H1 (cell line): Measurements from ENCODE around the gene GLTP. TPM values are rescaled to one million over a fixed set of nuclear protein-coding genes. Genes with fewer than 3 reads are reported as not detected.

Source experiments
- CTCF ChIA-PET: fragments of 300-600 bp; sonication (Branson Sonifier 250); formaldehyde crosslinking; loops from one replicate; lab custom pipeline; 2021; ENCODE audit not compliant: partially characterized antibody; lab: Charles Lee
- POLR2A ChIA-PET: fragments of 300-600 bp; sonication (Branson Sonifier 250); formaldehyde crosslinking; loops from one replicate; lab custom pipeline; 2021; ENCODE audit warnings: inconsistent platforms; ENCODE audit not compliant: partially characterized antibody; lab: Charles Lee
- DNase-seq, 2 experiments: peaks; one replicate each; pipeline versions ENCODE4 v3.0.0 to v3.0.0-alpha.2; 2010 to 2022; ENCODE audit warnings: low spot score in 2 of 2, low read depth in 1 of 2, mixed read lengths in 1 of 2
- FAIRE-seq: peaks from 2 replicates; lab custom pipeline; 2011; peaks lifted over from hg19 to GRCh38; lab: Jason Lieb, UNC
- H2AFZ ChIP-seq: 2 replicates; pipeline ENCODE4 v1.8.1; 2012; ENCODE audit warnings: low read length, inconsistent platforms
- H2AK5ac ChIP-seq: 2 replicates; pipeline ENCODE4 v1.6.1; 2013; ENCODE audit warnings: low read depth, low read length
- H2BK120ac ChIP-seq: replicated peaks from 2 replicates; pipeline ENCODE3; 2013; ENCODE audit warnings: low read depth, low read length, inconsistent platforms
- H2BK12ac ChIP-seq: 2 replicates; pipeline ENCODE4 v1.6.1; 2013; ENCODE audit warnings: low read depth, low read length
- H2BK15ac ChIP-seq: 2 replicates; pipeline ENCODE4 v1.6.1; 2013; ENCODE audit warnings: low read length
- H2BK20ac ChIP-seq: 2 replicates; pipeline ENCODE4 v1.6.1; 2013; ENCODE audit warnings: low read length
- H2BK5ac ChIP-seq: 2 replicates; pipeline ENCODE4 v1.6.1; 2013; ENCODE audit warnings: low read depth, low read length
- H3K14ac ChIP-seq: 2 replicates; pipeline ENCODE4 v1.6.1; 2013; ENCODE audit warnings: inconsistent platforms; ENCODE audit not compliant: insufficient read length
- H3K18ac ChIP-seq: 2 replicates; pipeline ENCODE4 v1.6.1; 2013; ENCODE audit warnings: low read length; ENCODE audit errors: extremely low read depth
- H3K23ac ChIP-seq: 2 replicates; pipeline ENCODE4 v1.6.1; 2013; ENCODE audit warnings: inconsistent platforms; ENCODE audit not compliant: insufficient read length
- H3K23me2 ChIP-seq: 2 replicates; pipeline ENCODE4 v1.6.1; 2013; ENCODE audit warnings: low read depth, low read length
- H3K27ac ChIP-seq: 2 replicates; pipeline ENCODE4 v1.6.1; 2011; ENCODE audit warnings: low read depth, low read length, inconsistent platforms
- H3K27me3 ChIP-seq, 4 experiments: replicated peaks in 1 of 4; 1 replicate in 1 of 4; 2 replicates in 3 of 4; pipeline versions ENCODE4 v1.6.1 to v1.8.1; 2011 to 2013; ENCODE audit warnings: low read length in 3 of 4, mild to moderate bottlenecking in 3 of 4, inconsistent platforms in 2 of 4, mixed read lengths in 2 of 4, moderate library complexity in 1 of 4; ENCODE audit not compliant: control insufficient read depth in 3 of 4, insufficient read depth in 3 of 4; ENCODE audit errors: extremely low read depth in 1 of 4
- H3K36me3 ChIP-seq, 4 experiments: 2 replicates each; pipeline versions ENCODE4 v1.6.1 to v1.8.1; 2011 to 2013; ENCODE audit warnings: mild to moderate bottlenecking in 4 of 4, low read length in 3 of 4, moderate library complexity in 2 of 4, control low read depth in 1 of 4, inconsistent platforms in 1 of 4; ENCODE audit not compliant: insufficient read depth in 4 of 4, control insufficient read depth in 2 of 4
- H3K4ac ChIP-seq: replicated peaks from 2 replicates; pipeline ENCODE3; 2013; ENCODE audit warnings: low read length, low read depth, mixed read lengths, inconsistent platforms; ENCODE audit not compliant: insufficient read length
- H3K4me1 ChIP-seq, 4 experiments: replicated peaks in 1 of 4; 1 replicate in 1 of 4; 2 replicates in 3 of 4; pipeline versions ENCODE4 v1.6.1 to v1.8.1; 2011 to 2013; ENCODE audit warnings: low read length in 3 of 4, inconsistent platforms in 2 of 4, mixed read lengths in 1 of 4; ENCODE audit not compliant: insufficient read depth in 4 of 4, control insufficient read depth in 3 of 4
- H3K4me2 ChIP-seq, 2 experiments: 2 replicates each; pipeline versions ENCODE4 v1.6.1 to v1.8.1; 2011 to 2013; ENCODE audit warnings: low read depth in 2 of 2, low read length in 2 of 2, control low read depth in 1 of 2, inconsistent platforms in 1 of 2, mild to moderate bottlenecking in 1 of 2; ENCODE audit not compliant: insufficient read depth in 1 of 2
- H3K4me3 ChIP-seq, 4 experiments: fragments of 200-600, 300-600 bp in 1 of 4; sonication (generic), shearing (Covaris generic), sonication (Bioruptor Twin) in 1 of 4; 2 replicates each; pipeline versions ENCODE4 v1.5.1 to v1.8.1; 2011 to 2016; ENCODE audit warnings: low read length in 4 of 4, low read depth in 3 of 4, control low read depth in 2 of 4, inconsistent platforms in 2 of 4, mild to moderate bottlenecking in 2 of 4, mixed read lengths in 1 of 4, moderate library complexity in 1 of 4; ENCODE audit not compliant: insufficient read depth in 2 of 4; ENCODE audit errors: extremely low read depth in 1 of 4
- H3K56ac ChIP-seq: replicated peaks from 2 replicates; pipeline ENCODE3; 2013; ENCODE audit warnings: low read depth, mild to moderate bottlenecking, mixed read lengths, low read length, inconsistent platforms; ENCODE audit not compliant: insufficient read length
- H3K79me1 ChIP-seq: 2 replicates; pipeline ENCODE4 v1.6.1; 2013; ENCODE audit warnings: low read depth, low read length, control low read depth
- H3K79me2 ChIP-seq, 2 experiments: 2 replicates each; pipeline versions ENCODE4 v1.6.1 to v1.8.1; 2012 to 2013; ENCODE audit warnings: low read length in 2 of 2, mild to moderate bottlenecking in 2 of 2, inconsistent platforms in 1 of 2; ENCODE audit not compliant: insufficient read depth in 2 of 2, control insufficient read depth in 1 of 2
- H3K9ac ChIP-seq, 4 experiments: replicated peaks in 1 of 4; 1 replicate in 1 of 4; 2 replicates in 3 of 4; pipeline versions ENCODE4 v1.6.1 to v1.8.1; 2011 to 2013; ENCODE audit warnings: low read depth in 3 of 4, low read length in 3 of 4, control low read depth in 2 of 4, mild to moderate bottlenecking in 2 of 4, moderate library complexity in 2 of 4, inconsistent platforms in 1 of 4; ENCODE audit errors: extremely low read depth in 1 of 4
- H3K9me3 ChIP-seq, 2 experiments: 2 replicates each; pipeline versions ENCODE4 v1.6.1 to v1.8.1; 2012 to 2013; ENCODE audit warnings: mild to moderate bottlenecking in 2 of 2, moderate library complexity in 2 of 2, control low read depth in 1 of 2, inconsistent platforms in 1 of 2, low read depth in 1 of 2, low read length in 1 of 2, mixed read lengths in 1 of 2; ENCODE audit not compliant: insufficient read depth in 2 of 2
- H4K20me1 ChIP-seq, 2 experiments: replicated peaks in 1 of 2; 2 replicates each; pipeline versions ENCODE3 to v1.8.1; 2011 to 2013; ENCODE audit warnings: inconsistent platforms in 2 of 2, low read length in 2 of 2, mild to moderate bottlenecking in 1 of 2; ENCODE audit not compliant: insufficient read depth in 2 of 2, control insufficient read depth in 1 of 2
- H4K5ac ChIP-seq: 2 replicates; pipeline ENCODE4 v1.6.1; 2013; ENCODE audit warnings: low read length, low read depth, mixed read lengths, inconsistent platforms; ENCODE audit not compliant: insufficient read length
- H4K8ac ChIP-seq: 2 replicates; pipeline ENCODE4 v1.8.0; 2013; ENCODE audit warnings: mild to moderate bottlenecking, moderate library complexity, low read length, inconsistent platforms; ENCODE audit not compliant: insufficient read depth; ENCODE audit errors: extremely low read depth
- H4K91ac ChIP-seq: replicated peaks from 2 replicates; pipeline ENCODE3; 2013; ENCODE audit warnings: low read length, mixed read lengths, inconsistent platforms; ENCODE audit not compliant: insufficient read length
- SUZ12 ChIP-seq: fragments of 200-600 bp; sonication (generic); IDR thresholded peaks from 2 replicates; pipeline ENCODE4 v1.6.1; 2012; ENCODE audit warnings: mild to moderate bottlenecking, inconsistent platforms, low read length, moderate library complexity, mixed read lengths
- TAF1 ChIP-seq: IDR thresholded peaks from 2 replicates; pipeline ENCODE4 v1.6.1; 2011; ENCODE audit warnings: mild to moderate bottlenecking, low read depth, low read length
- TAF7 ChIP-seq: optimal IDR thresholded peaks from 2 replicates; pipeline ENCODE3; 2011; ENCODE audit warnings: low read depth, mild to moderate bottlenecking, inconsistent platforms, low read length, moderate library complexity, borderline replicate concordance
- WGBS, 2 experiments: shearing (Covaris generic) in 1 of 2; methylation state at CpG; one replicate each; pipeline versions ENCODE4 v1.1.6 to v1.1.7; 2013 to 2015; ENCODE audit warnings: low lambda C conversion rate in 2 of 2, mixed read lengths in 2 of 2, inconsistent platforms in 1 of 2, low coverage in 1 of 2, missing lambda C conversion rate in 1 of 2; ENCODE audit not compliant: insufficient replicate concordance in 2 of 2, insufficient coverage in 1 of 2, insufficient read length in 1 of 2; ENCODE audit errors: extremely low coverage in 1 of 2, missing lambda C conversion rate in 1 of 2; 5-methylcytosine and 5-hydroxymethylcytosine counted together
- polyA plus RNA-seq, 7 experiments: library from polyadenylated mRNA; depleted of rRNA in 3 of 7; stranded (reverse) in 5 of 7; unstranded in 2 of 7; fragments of >200 nt in 5 of 7; fragments of 200-250 nt in 2 of 7; gene quantifications; 1 replicate in 5 of 7; 2 replicates in 1 of 7; 4 replicates in 1 of 7; pipeline versions ENCODE4 v1.2.1 to v1.2.3, GENCODE V29; 2011 to 2013; ENCODE audit warnings: missing spikeins in 2 of 7, mixed read lengths in 2 of 7
- total RNA-seq: library from RNA; stranded (reverse); fragmentation: NEBNext Ultra II Directional; extraction: Animal tissue kit (Norgen Biotek cat#: 25700); gene quantifications from 2 replicates; pipeline ENCODE4 v1.2.1, GENCODE V29; 2021

Gene GLTP
- total and polyA plus RNA-seq, 2 of the 8 experiments (the other 6 are each of a cell fraction or from before 2014, with no cell fraction given) = 9.8 to 26.1 TPM

DNA sequence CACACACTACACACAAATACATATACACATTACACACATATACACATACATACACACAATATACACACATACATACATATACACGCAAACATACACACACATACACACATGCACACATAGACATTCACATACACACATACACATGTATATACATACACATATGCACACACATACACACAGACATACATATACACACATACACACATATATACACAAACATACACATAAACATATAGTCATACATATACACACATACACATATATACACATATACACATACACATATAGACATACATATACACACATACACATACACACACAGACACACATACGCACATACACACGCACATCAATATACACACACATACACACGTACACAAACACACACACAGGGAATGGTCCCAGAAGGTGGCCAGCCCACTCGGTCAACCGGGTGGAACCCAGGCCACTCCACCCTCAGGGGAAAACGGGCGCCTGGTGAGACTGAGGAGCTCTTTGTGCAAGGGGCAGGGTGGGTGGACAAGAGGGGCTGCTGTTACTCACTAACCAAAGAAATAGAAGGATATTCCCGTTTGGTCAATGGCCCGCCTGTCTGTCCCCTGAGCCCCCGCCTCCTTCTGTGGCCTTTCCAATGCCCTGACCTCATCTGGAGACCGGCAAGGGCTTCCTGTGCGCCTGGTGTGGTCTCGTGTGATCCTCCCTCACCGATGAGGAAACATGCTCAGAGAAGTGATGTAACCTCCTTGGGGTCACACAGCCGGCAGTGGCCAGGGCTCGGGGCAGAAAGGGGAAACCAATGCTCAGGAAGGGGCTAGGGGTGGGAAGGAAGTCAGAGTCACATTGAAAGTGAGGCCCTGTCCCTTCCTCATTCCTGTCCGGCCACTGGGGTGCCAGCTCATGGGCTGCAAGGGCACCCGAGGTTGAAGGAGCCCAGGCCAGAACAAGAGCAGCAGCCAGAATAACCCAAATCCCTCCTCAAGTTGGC lies 52.5 kb downstream of the GLTP start:
- Histone ChIP-seq H2BK12ac (no peak overlapping the region), H2BK5ac (no peak overlapping the region), H2BK20ac (no peak overlapping the region), H2AK5ac (no peak overlapping the region), H3K56ac (no peak overlapping the region), H3K4me2 (no peak overlapping the region), H3K14ac (no peak overlapping the region), H2BK15ac (no peak overlapping the region), H3K23me2 (peaks cover 1% of the 10 kb centered on the region; the same call in 1 of the 2 replicates), H3K9me3 (no peaks in the 10 kb centered on the region), H3K27me3 (no peaks in the 10 kb centered on the region; a peak in 1 of 7 replicates), H2AFZ (no peak overlapping the region), H4K5ac (no peak overlapping the region), H2BK120ac (no peak overlapping the region), H3K23ac (no peak overlapping the region), H3K4me3 (no peak overlapping the region), H3K79me2 (no peaks in the 10 kb centered on the region), H3K4me1 (peaks cover 0 to 6% (median 0%) of the 10 kb centered on the region in 4 experiments; a peak in 5 of 7 replicates), H4K20me1 (no peaks in the 10 kb centered on the region), H3K18ac (no peak overlapping the region), H3K4ac (no peak overlapping the region), H3K27ac (no peak overlapping the region), H3K36me3 (no peaks in the 10 kb centered on the region), H3K9ac (no peak overlapping the region), H4K8ac (no peak overlapping the region), H4K91ac (no peak overlapping the region), H3K79me1 (no peaks in the 10 kb centered on the region; the same call in 1 of the 2 replicates)
- FAIRE-seq (no peak), DNase-seq (no peak)
- no peak for TF ChIP-seq TAF7
- no peak for TF ChIP-seq TAF1
- no peak for TF ChIP-seq SUZ12
- ChIA-PET CTCF (interaction anchor here (0.6 to 9.4 kb wide), 7 partner anchors 15 to 100 kb away, joined by 3 to 92 read pairs (median 6); no protein-coding TSS in a partner anchor), POLR2A (interaction anchor here (1.2 kb wide), 1 partner anchor 9 kb away, joined by 3 read pairs; no protein-coding TSS in a partner anchor)
- whole genome bisulfite sequencing, 2 experiments = 86% methylated on average over 19 of the region's 19 CpGs; no CpG with 5 or more reads in 1 of the 2 experiments
